Testis (tissue), 2 donors: ENCODE data around the gene PRKN.

Experiments
- POLR2A ChIP-seq: fragments of 450-650 bp; IDR thresholded peaks from one replicate; pipeline ENCODE4 v1.6.1; 2017; ENCODE audit warnings: antibody characterized with exemption, mild to moderate bottlenecking, moderate library complexity
- TF ChIP-seq, protein P1 (sequence below), 3 experiments: fragments of 450-650 bp in 2 of 3; fragments of 200-600 bp in 1 of 3; sonication (generic) in 1 of 3; IDR thresholded peaks; one replicate each; pipeline ENCODE4 v1.5.1; 2016 to 2019; ENCODE audit warnings: antibody characterized with exemption in 3 of 3, mild to moderate bottlenecking in 2 of 3, moderate library complexity in 1 of 3

DNA sequence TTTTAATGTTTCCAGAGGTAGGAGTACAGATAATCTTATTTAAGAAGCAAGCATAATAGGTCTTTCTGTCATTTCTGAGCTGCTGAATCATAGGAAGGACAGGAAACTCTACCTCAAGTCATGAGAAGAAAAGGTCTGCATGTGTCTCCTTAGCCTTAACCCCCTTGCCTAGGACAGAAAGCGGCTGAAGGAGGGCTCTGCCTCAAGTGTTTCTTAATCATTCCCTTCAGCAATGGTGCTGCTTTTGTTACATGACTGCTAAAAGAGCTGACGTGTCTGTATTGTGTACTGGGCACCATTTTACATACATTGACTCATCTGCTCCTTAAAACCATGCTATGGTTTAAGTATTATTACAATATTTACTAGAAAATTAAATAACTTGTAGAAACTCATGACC is 889.7 kb downstream of the PRKN start:
- no peak for TF ChIP-seq POLR2A
- TF ChIP-seq, protein P1, sequence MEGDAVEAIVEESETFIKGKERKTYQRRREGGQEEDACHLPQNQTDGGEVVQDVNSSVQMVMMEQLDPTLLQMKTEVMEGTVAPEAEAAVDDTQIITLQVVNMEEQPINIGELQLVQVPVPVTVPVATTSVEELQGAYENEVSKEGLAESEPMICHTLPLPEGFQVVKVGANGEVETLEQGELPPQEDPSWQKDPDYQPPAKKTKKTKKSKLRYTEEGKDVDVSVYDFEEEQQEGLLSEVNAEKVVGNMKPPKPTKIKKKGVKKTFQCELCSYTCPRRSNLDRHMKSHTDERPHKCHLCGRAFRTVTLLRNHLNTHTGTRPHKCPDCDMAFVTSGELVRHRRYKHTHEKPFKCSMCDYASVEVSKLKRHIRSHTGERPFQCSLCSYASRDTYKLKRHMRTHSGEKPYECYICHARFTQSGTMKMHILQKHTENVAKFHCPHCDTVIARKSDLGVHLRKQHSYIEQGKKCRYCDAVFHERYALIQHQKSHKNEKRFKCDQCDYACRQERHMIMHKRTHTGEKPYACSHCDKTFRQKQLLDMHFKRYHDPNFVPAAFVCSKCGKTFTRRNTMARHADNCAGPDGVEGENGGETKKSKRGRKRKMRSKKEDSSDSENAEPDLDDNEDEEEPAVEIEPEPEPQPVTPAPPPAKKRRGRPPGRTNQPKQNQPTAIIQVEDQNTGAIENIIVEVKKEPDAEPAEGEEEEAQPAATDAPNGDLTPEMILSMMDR (IDR thresholded peaks at IDR 0.05): no peak
